Pancreas (tissue), 10 donors: ENCODE measurements around the gene OR1F1. TPM values are rescaled to one million over a fixed set of nuclear protein-coding genes. Genes with fewer than 3 reads are reported as not detected.

Experiments used
- ATAC-seq, 4 donors: fragments of 200-7000 bp; cut with Tn5 transposase; one replicate each; pipeline versions ENCODE4 v1.8.0 to v1.9.1; 2020; ENCODE audit warnings: mild to moderate bottlenecking in 4 of 4, moderate library complexity in 4 of 4
- DNase-seq, 6 donors: peaks; one replicate each; pipeline ENCODE4 v3.0.0-alpha.2; 2020
- FAIRE-seq: peaks from 2 replicates; lab custom pipeline; 2012; peaks lifted over from hg19 to GRCh38; lab: Jason Lieb, UNC
- H3K27ac ChIP-seq, 4 donors: fragments of 200-600 bp; sonication (generic); 1 replicate in 3 of 4; 2 replicates in 1 of 4; pipeline versions ENCODE4 v1.5.0 to v1.8.0; 2020
- H3K27me3 ChIP-seq, 4 donors: fragments of 200-600 bp; one replicate each; pipeline ENCODE4 v1.8.0; 2021
- H3K36me3 ChIP-seq, 3 donors: fragments of 200-600 bp; sonication (generic) in 1 of 3; one replicate each; pipeline versions ENCODE4 v1.5.0 to v1.8.0; 2020 to 2021
- H3K4me1 ChIP-seq, 3 donors: fragments of 200-600 bp; one replicate each; pipeline ENCODE4 v1.8.0; 2021
- H3K4me3 ChIP-seq, 4 donors: fragments of 200-600 bp; sonication (generic) in 2 of 4; one replicate each; pipeline versions ENCODE4 v1.5.0 to v1.8.0; 2020 to 2021
- H3K9me3 ChIP-seq, 4 donors: fragments of 200-600 bp; one replicate each; pipeline ENCODE4 v1.8.0; 2021
- WGBS, 2 donors: extraction: QIAGEN DNeasy Blood & Tissue Kit; methylation state at CpG; one replicate each; pipeline ENCODE4 v1.1.7; 2013; 5-methylcytosine and 5-hydroxymethylcytosine counted together
- intact Hi-C, 3 donors: fragments of 100-400 bp; cut with DNase I; formaldehyde crosslinking; loops; one replicate each; pipeline versions ENCODE4 v1.11.1 to v1.14.2; 2022
- polyA plus RNA-seq, 2 donors: library from polyadenylated mRNA; stranded (reverse); fragments of 200-250 nt; gene quantifications; one replicate each; pipeline ENCODE4 v1.2.3, GENCODE V29; 2013
- total RNA-seq, 6 donors: library from RNA; stranded (reverse); fragmentation: NEBNext Ultra II Directional in 4 of 6; extraction: Animal tissue kit (Norgen Biotek cat#: 25700) in 4 of 6; gene quantifications; one replicate each; pipeline versions ENCODE4 v1.2.1 to v1.2.4, GENCODE V29; 2021 to 2023
- TF ChIP-seq, protein P1 (sequence below), 4 donors: fragments of 200-600 bp; sonication (generic) in 3 of 4; IDR thresholded peaks; one replicate each; pipeline versions ENCODE4 v1.5.0 to v1.8.0; 2021; ENCODE audit warnings: antibody characterized with exemption in 4 of 4
- donor health status: healthy with polysubstance abuse.
- donor health status: DM: no; HTN: no; CAD: no; lungs with moderate emphysema.
- donor health status: DM: no; HTN: no; CAD: no.
- donor health status: control.
- donor health status: control.
- donor health status: Bipolar disorder and iron deficiency.
- donor health status: DM: yes; HTN: yes; CAD: no.
- donor health status: DM: no; HTN: no; CAD: no.
- donor health status: DM: no; HTN: no; CAD: no.
- donor health status: DM: yes; HTN: yes; CAD: no.

The OR1F1 gene
- total and polyA plus RNA-seq, 8 donors: not detected

DNA sequence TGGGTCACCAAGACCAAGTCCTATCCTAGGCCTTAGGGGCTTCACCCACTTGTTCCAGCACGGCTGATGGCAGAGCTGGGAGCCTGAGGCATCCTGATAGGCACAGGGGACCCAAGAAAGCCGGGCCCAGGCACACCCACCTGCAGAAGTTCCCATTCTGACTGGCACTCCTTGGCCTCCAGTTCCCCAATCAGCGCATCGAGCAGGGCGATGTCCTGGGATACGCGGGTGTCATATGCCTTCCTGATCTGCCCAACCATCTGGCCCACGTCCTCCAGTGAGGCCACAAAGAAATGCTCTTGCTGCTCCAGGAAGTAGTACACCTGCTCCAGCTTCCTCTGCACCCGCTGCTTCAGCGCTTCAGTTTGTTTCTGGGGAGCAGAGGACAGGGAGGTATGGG, 58.9 kb downstream of the OR1F1 start:
- FAIRE-seq (no peak), DNase-seq (no peak), ATAC-seq (no peak)
- H3K4me3 ChIP-seq: no peak overlapping the region
- WGBS, 2 donors: 76 to 88% methylated on average over 10 of the region's 10 CpGs
- H3K27ac ChIP-seq: no peak overlapping the region
- no peaks in the 10 kb centered on the region for H3K9me3 ChIP-seq
- no peaks in the 10 kb centered on the region for H3K36me3 ChIP-seq
- TF ChIP-seq, protein P1, sequence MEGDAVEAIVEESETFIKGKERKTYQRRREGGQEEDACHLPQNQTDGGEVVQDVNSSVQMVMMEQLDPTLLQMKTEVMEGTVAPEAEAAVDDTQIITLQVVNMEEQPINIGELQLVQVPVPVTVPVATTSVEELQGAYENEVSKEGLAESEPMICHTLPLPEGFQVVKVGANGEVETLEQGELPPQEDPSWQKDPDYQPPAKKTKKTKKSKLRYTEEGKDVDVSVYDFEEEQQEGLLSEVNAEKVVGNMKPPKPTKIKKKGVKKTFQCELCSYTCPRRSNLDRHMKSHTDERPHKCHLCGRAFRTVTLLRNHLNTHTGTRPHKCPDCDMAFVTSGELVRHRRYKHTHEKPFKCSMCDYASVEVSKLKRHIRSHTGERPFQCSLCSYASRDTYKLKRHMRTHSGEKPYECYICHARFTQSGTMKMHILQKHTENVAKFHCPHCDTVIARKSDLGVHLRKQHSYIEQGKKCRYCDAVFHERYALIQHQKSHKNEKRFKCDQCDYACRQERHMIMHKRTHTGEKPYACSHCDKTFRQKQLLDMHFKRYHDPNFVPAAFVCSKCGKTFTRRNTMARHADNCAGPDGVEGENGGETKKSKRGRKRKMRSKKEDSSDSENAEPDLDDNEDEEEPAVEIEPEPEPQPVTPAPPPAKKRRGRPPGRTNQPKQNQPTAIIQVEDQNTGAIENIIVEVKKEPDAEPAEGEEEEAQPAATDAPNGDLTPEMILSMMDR (IDR thresholded peaks at IDR 0.05): no peak
- H3K27me3 ChIP-seq: no peaks in the 10 kb centered on the region
- H3K4me1 ChIP-seq: no peaks in the 10 kb centered on the region
- intact Hi-C loops: no loop called here

DNA sequence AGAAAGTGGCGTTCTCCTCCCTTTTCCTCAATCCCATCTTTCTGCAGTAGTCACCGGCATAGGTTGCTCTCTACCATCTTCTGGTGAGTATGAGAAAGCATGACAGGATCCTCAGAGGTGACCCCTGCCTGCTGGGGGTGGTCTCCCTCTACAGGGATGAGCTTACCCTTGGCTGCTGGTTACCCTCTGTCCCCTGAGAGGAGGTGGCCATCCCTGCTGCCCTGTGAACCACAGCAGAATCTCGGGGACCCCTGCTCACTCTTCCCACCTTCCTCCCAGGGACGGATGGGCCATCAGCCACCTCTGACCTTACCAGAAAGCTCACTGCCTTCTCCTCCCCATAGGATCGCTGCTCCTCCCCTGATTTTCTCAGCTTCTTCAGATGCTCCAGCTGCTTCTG, 60.6 kb downstream of the OR1F1 start:
- intact Hi-C loops: no loop called here

DNA sequence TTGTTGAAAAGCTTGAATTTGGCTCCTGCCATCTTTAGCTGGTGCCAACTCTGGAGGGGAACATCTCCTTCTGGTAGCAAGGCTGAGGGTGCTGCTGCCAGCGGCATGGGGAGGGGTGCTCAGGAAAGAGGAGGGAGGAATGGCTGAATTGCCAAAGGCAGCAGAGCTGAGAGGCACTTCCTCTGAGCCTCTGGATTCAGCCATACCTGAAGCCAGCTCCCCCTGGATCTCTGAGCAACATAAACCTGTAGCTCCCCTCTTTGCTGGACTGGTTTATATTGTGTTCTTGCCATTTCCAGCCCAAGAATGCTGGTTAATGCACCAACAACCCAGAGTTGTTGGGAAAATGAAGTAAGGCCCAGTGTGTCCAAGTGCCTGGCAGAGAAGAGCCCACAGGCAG, 61.0 kb downstream of the OR1F1 start:
- Histone ChIP-seq H3K36me3 (no peaks in the 10 kb centered on the region), H3K4me1 (no peaks in the 10 kb centered on the region), H3K4me3 (no peak overlapping the region), H3K9me3 (no peaks in the 10 kb centered on the region), H3K27me3 (no peaks in the 10 kb centered on the region), H3K27ac (no peak overlapping the region)
- no peak for ATAC-seq
- DNase-seq: no peak
- no peak for FAIRE-seq
- TF ChIP-seq, protein P1 (IDR thresholded peaks at IDR 0.05): no peak
- 47 to 63% methylated on average over 1 of the region's 1 CpG for WGBS, 2 donors
- intact Hi-C loops: no loop called here

More for the DNA sequence above, 60.6 kb downstream of the OR1F1 start:
- Histone ChIP-seq H3K4me3 (no peak overlapping the region), H3K27me3 (no peaks in the 10 kb centered on the region), H3K36me3 (no peaks in the 10 kb centered on the region), H3K27ac (no peak overlapping the region), H3K4me1 (no peaks in the 10 kb centered on the region), H3K9me3 (no peaks in the 10 kb centered on the region)
- ATAC-seq (no peak), FAIRE-seq (no peak), DNase-seq (no peak)
- TF ChIP-seq, protein P1 (IDR thresholded peaks at IDR 0.05): no peak
- 61 to 77% methylated on average over 5 of the region's 5 CpGs for WGBS, 2 donors

DNA sequence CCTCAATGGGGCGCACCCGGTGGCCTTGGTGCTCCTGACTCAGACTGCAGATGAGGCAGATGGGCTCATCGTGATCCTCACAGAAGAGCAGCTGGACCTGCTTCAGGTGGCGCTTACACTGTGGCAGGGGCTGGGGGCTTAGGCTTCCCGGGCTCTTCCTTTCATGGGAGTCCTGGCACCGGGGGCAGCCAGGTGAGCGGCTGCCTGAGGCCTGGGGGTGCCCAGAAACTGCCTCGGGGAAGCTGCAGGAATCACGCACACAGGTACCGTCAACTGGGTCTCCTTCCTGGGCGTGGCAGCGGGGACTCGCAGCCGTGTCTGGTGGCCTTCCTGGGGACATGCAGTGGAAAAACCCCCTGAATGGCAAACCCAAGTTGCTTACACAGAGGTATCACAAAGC, 61.4 kb downstream of the OR1F1 start:
- DNase-seq (no peak), ATAC-seq (no peak), FAIRE-seq (no peak)
- TF ChIP-seq, protein P1 (IDR thresholded peaks at IDR 0.05): no peak
- Histone ChIP-seq H3K27me3 (no peaks in the 10 kb centered on the region), H3K36me3 (no peaks in the 10 kb centered on the region), H3K4me1 (no peaks in the 10 kb centered on the region), H3K27ac (no peak overlapping the region), H3K4me3 (no peak overlapping the region), H3K9me3 (no peaks in the 10 kb centered on the region)
- WGBS, 2 donors: 75 to 80% methylated on average over 14 of the region's 14 CpGs
- intact Hi-C loops: no loop called here

DNA sequence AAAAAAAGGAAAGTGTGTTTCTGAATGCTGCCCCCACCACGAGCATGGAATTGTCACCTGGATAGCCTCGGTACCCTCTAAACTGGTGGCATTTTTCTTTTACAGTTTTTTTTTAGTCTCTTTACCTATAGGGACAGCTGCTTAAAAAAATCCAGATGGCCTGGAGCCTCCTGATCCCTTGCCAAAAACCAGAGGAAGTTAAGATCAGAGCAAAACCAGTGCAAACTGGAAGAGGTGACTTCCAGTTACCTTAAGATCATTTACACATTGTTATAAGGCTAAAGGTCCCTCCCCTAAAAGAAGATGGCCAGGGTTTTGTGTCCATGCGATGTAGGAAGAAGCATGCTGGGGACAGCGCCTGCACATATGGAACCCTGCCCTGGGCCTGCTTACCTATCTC, 65.0 kb downstream of the OR1F1 start:
- intact Hi-C loops: no loop called here
- Histone ChIP-seq H3K4me3 (no peak overlapping the region), H3K27me3 (no peaks in the 10 kb centered on the region), H3K27ac (no peak overlapping the region), H3K4me1 (no peaks in the 10 kb centered on the region), H3K36me3 (no peaks in the 10 kb centered on the region), H3K9me3 (no peaks in the 10 kb centered on the region)
- TF ChIP-seq, protein P1 (IDR thresholded peaks at IDR 0.05): no peak
- FAIRE-seq (no peak), DNase-seq (no peak), ATAC-seq (no peak)
- 64 to 69% methylated on average over 4 of the region's 4 CpGs for WGBS, 2 donors
